GM18909 (cell line): ENCODE measurements around the gene POLD2.
"Not testable (repeated sequence)": the region's sequence is repeated elsewhere in the genome, so short reads cannot be mapped to it uniquely, and the experiment has no call there.

ENCODE experiments used
- ATAC-seq: cut with Tn5 transposase; IDR thresholded peaks from one replicate; pipeline ENCODE4 v1.9.1; 2021; ENCODE audit warnings: mild to moderate bottlenecking; ENCODE audit not compliant: unreplicated experiment, poor library complexity

The POLD2 gene

GRCh38 chr7:44139311-44140010 lies 16.1 kb upstream of the POLD2 start:
- ATAC-seq, result no peak

GRCh38 chr7:44138698-44139097 lies 15.3 kb upstream of the POLD2 start:
- no peak for ATAC-seq

- no peak for ATAC-seq
Observed at GRCh38 chr7:44136731-44137130, 13.4 kb upstream of the POLD2 start.

GRCh38 chr7:44134943-44135628 lies 11.7 kb upstream of the POLD2 start:
- ATAC-seq, result no peak

GRCh38 chr7:44133295-44133694 lies 9.9 kb upstream of the POLD2 start:
- no peak for ATAC-seq

- no peak for ATAC-seq
Observed at GRCh38 chr7:44132039-44132438, 8.7 kb upstream of the POLD2 start.

- no peak for ATAC-seq
Observed at GRCh38 chr7:44131173-44132029, 8.1 kb upstream of the POLD2 start.

- ATAC-seq, result no peak
Observed at GRCh38 chr7:44128721-44129582, 5.6 kb upstream of the POLD2 start.

GRCh38 chr7:44127161-44127560 lies 3.8 kb upstream of the POLD2 start:
- ATAC-seq, result no peak

- ATAC-seq, result not testable (repeated sequence)
Observed at GRCh38 chr7:44126574-44126973, 3.2 kb upstream of the POLD2 start.

- no peak for ATAC-seq
Observed at GRCh38 chr7:44124822-44125202, 1.5 kb upstream of the POLD2 start.

- ATAC-seq, result no peak
Observed at GRCh38 chr7:44122529-44122928, 819 bp downstream of the POLD2 start.

- ATAC-seq, result no peak
Observed at GRCh38 chr7:44121761-44122420, 1.5 kb downstream of the POLD2 start.

GRCh38 chr7:44120395-44120794 lies 3.0 kb downstream of the POLD2 start:
- ATAC-seq, result no peak

GRCh38 chr7:44119829-44120380 lies 3.4 kb downstream of the POLD2 start:
- no peak for ATAC-seq

- no peak for ATAC-seq
Observed at GRCh38 chr7:44117801-44118429, 5.4 kb downstream of the POLD2 start.

- no peak for ATAC-seq
Observed at GRCh38 chr7:44116789-44117666, 6.3 kb downstream of the POLD2 start.
